SKM-1 treated with dmso at 0.1 percent for 144 hours (cell line): ENCODE results near the gene MED13L.
"Not testable (repeated sequence)": the region's sequence is repeated elsewhere in the genome, so short reads cannot be mapped to it uniquely, and the experiment has no call there.

Source experiments
- DNase-seq: peaks from one replicate; lab custom pipeline; 2025; ENCODE audit not compliant: unreplicated experiment; lab: John Stamatoyannopoulos, UW

Gene MED13L

DNA sequence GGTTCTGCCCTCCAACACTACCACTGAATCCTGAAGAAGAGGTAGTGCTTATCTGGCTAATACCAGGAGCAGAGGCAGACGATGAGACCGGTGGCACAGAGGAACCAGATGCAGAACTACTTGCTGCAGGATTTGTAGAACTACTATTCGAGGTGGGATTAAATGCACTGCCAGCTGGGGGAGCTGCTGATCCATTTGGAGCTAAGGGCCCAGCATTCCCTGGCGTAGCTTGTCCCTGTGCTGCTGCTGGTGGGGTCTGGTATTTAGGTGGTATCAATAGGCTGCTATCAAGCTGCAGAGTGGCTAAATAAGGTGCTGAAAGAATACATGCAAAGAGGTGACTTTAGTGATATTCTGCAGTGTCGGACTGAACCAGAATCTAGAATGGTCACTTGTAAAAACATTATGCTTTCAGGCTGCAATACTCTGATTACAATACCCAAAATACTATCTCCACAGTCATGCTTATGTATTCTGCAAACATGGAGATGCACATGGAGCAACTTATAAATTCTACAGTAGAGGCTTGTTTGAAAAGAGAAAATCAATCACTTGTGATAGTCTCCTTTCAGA is 294.2 kb downstream of the MED13L start:
- no peak for DNase-seq

GRCh38 chr12:115980339-115980738 is 297.2 kb downstream of the MED13L start:
- DNase-seq, result no peak

GRCh38 chr12:115979851-115980250 is 297.6 kb downstream of the MED13L start:
- no peak for DNase-seq

DNA sequence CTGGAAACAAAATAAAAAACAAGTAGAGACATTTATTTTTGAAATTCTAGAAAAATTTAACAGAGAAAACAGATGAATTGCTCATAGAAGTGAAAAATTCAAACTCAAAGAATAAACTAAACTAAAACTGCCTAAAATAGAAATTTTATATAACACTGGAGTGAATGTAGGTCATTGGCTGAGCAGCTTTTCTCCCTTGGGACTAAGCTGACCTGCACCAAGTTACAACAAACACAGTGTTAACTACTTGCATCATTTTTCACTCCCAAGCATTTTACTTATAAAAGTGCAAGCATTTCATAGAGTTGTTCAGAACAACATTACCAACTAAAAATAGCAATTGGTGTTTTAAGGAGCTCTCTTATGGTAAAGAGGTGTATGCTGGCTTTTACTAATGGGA is 298.1 kb downstream of the MED13L start:
- DNase-seq, result no peak

- not testable (repeated sequence) for DNase-seq
Measured at GRCh38 chr12:115976829-115977228, 300.7 kb downstream of the MED13L start.

- no peak for DNase-seq
Measured at GRCh38 chr12:115975411-115975810, 302.1 kb downstream of the MED13L start.

GRCh38 chr12:115973968-115974724 is 303.3 kb downstream of the MED13L start:
- DNase-seq, result no peak

DNA sequence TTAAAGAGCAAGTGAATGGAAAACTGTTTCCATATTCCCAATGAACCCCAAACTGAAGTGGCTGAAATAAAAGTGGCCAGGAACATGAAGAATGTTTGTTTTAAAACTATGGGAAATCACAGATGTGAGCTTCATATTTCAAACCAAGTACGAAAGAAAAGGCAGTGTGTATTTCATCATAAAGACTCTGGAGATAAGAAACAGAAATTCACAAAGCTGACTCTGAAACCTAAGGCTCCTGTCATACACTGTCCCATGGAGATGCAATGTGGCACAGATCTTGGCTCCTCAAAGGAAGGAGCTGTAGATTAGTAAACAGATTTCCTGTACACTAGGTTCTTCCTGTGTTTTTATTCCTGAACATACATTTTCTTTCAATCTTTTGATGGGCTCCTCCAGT is 304.4 kb downstream of the MED13L start:
- DNase-seq, result no peak

GRCh38 chr12:115972241-115972640 is 305.3 kb downstream of the MED13L start:
- DNase-seq, result no peak

DNA sequence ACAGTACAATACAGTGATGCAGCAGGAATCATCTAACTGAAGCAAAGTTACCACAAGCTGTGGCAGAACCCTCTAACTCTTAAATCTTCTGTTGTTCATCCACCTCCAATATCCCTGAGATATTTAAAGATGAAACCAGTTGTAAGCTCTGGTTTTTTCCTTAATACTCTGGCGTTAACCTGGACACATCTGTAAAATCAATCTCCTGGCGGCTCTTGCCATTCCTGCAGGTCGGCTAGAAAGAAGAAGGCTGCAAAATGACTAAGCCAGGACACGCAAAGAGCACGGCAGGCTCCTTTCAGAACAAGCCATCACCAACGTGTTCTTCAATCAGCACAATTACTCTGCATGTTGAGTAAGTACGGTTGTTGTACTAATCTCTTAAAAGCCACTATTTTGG is 309.3 kb downstream of the MED13L start:
- DNase-seq, result no peak

GRCh38 chr12:115966376-115966775 is 311.1 kb downstream of the MED13L start:
- DNase-seq, result no peak

DNA sequence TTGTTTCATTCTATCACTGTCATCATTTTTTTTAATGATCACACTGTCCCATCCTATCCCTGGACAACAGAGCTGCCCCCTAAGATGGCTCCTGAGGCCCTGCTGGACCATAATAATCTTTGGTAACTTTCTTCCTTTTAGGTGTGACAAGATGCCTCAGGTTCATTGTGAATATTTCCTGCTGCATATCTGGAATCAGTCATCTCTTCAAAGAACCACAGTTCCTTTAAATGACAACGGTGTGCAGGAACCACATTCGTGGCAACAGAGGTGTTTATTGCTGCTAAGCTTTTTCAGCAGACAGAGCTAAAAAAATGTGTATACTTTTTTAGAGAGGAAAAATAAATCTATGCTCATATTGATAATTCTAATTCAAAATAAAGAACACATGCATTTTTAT is 312.9 kb downstream of the MED13L start:
- no peak for DNase-seq

- no peak for DNase-seq
Measured at GRCh38 chr12:115964214-115964613, 313.3 kb downstream of the MED13L start.

DNA sequence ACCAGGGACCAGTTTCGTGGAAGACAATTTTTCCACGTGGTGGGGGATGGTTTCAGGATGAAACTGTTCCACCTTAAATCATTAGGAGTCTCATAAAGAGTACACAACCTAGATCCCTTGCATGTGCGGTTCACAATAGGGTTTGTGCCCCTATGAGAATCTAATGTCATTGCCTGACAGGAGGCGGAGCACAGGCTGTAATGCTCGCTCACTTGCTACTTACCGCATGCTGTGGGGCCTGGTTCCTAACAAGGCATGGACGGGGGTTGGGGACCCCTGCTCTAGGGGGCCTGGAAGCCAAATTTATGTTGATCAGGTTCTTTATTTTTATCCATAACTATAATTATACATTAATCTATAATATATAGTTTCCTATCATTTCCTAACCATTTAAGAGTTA is 315.3 kb downstream of the MED13L start:
- no peak for DNase-seq

DNA sequence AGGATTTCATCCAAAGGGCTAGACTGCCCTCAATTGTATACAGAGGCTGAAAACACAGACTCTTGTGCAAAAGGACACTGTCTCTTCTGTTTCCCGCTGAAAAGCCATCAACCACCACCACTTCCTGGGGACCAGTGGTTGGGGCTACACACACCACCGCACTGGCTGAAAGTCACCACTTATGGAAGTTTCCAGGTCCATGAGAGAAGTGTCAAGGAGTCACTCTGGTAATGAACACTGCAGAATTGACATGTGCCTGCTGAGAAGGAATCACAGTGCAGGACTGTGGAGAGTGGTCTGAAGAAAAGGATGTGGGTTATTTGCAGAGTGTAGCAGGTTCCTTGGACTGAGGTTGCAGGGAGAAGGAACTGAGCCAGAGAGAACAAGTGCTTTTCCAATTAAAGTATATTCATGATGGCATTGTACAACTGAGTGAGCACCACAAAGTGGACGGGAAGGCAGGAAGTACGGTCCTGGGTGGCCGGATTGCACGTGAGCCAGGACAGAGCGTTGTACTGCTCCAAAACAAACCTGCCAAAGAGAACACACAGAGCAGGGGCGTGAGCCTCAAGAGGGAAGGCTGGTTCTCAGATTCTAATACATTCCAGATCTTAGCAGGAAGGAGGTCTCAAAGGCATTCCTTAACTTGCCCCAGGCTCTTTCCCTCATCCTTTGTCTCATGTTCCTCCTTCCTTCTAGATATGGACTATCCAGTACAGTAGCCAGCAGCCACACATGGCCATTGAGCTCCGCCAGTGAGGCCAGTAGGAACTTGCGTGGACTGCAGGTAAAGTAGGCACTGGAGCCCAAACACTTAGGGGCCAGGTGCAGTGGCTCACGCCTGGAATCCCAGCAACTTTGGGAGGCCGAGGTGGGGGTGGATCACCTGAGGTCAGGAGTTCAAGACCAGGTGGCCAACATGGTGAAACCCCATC is 316.4 kb downstream of the MED13L start:
- no peak for DNase-seq

GRCh38 chr12:115957686-115958290 is 319.7 kb downstream of the MED13L start:
- no peak for DNase-seq

- DNase-seq, result no peak
Measured at GRCh38 chr12:115956659-115957058, 320.8 kb downstream of the MED13L start.

DNA sequence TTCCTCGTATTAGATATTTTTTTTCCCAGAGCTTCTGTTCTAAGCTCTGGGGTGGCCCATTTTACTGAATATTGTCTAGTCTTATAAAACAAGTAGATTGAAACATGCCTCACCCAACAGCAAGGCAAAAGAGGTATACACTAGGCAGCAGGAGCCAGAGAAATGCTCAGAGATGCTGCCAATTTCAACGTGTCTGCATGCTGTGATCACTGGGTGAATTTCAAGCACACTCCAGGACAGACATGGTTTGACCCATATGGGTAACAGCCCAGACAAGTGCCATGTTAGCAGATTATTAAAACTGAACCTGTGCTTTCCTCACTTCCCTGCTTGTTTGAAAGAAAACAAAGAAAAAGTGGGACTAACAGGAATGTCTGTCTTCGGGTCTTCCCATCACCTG is 321.3 kb downstream of the MED13L start:
- no peak for DNase-seq

DNA sequence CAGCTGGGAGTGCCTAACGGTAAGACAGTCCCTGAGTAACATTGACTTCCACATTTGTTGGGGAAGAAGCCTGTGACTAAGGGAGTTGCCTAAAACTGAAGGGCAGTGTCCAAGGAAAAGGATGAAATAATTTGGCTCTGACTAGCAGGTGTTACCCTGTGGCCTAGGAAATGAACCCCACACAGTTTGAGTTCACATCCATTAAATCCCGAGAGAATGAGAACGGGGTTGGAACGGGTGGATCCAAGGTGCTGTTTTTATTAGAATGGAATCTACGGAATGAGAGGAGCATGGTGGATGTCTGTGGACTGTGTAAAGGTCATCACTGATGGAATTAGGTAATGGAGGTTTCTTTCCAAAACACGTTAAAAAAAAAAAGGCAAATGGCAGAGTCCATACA is 324.0 kb downstream of the MED13L start:
- DNase-seq, result no peak

DNA sequence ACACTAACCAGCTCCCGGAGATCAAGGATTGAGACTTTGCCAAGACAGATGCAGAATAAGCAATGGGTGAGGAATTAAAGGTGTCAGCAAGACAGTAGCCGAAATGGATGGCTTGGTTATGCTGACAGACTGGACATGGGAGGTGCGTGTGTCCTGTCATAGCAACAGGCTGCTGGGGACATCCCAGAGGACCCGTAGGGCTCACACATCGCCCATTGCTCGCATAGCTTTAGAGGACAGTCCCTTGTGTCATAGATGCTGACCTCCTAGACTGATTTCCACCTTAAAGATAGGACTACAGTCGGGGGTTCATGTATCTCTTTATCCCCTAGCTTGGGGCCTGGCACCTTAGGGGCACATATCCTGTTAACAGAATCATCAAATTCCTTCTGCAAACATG is 324.5 kb downstream of the MED13L start:
- DNase-seq, result no peak

- no peak for DNase-seq
Measured at GRCh38 chr12:115950959-115951358, 326.5 kb downstream of the MED13L start.
